T-helper 2 cell (primary cell): ENCODE results near the gene ARHGAP32.
"Not testable (repeated sequence)": the region's sequence is repeated elsewhere in the genome, so short reads cannot be mapped to it uniquely, and the experiment has no call there.

Experiments used
- DNase-seq, 5 experiments: peaks; one replicate each; pipeline versions ENCODE4 v3.0.0 to v3.0.0-alpha.2; 2012 to 2022

Gene ARHGAP32

GRCh38 chr11:129195682-129196081, 3.6 kb upstream of the ARHGAP32 start:
- no peak for DNase-seq

GRCh38 chr11:129191649-129192048, 476 bp downstream of the ARHGAP32 start:
- no peak for DNase-seq

- peak in 1 of 5 experiments; percentile 5 for DNase-seq
Measured at GRCh38 chr11:129190087-129190486, 2.0 kb downstream of the ARHGAP32 start.

DNA sequence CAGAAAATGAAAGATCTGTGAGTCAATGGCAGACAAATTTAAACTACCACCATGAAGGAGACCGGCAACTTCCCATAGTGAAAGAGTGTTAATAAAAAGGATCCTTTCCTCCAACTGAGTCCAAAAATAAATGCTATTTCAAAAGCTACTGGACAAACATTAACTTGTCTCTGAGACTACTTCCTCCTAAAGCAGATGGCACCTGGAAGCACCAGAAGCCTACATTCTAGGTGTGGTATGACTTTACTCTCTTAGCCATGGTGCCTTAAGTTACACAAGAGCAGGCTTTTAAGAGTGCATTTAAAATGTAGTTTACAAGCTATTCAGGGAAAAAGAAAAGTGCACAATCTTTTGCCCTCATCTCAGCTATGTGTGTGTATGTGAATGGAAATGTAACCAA, 2.5 kb downstream of the ARHGAP32 start:
- DNase-seq, result no peak

GRCh38 chr11:129185082-129185481, 7.0 kb downstream of the ARHGAP32 start:
- not testable (repeated sequence) for DNase-seq

- DNase-seq, result no peak
Measured at GRCh38 chr11:129184581-129184980, 7.5 kb downstream of the ARHGAP32 start.

GRCh38 chr11:129167315-129167714, 24.8 kb downstream of the ARHGAP32 start:
- DNase-seq, result no peak

GRCh38 chr11:129163714-129164164, 28.4 kb downstream of the ARHGAP32 start:
- DNase-seq, result no peak

GRCh38 chr11:129157080-129157479, 35.0 kb downstream of the ARHGAP32 start:
- not testable (repeated sequence) for DNase-seq

DNA sequence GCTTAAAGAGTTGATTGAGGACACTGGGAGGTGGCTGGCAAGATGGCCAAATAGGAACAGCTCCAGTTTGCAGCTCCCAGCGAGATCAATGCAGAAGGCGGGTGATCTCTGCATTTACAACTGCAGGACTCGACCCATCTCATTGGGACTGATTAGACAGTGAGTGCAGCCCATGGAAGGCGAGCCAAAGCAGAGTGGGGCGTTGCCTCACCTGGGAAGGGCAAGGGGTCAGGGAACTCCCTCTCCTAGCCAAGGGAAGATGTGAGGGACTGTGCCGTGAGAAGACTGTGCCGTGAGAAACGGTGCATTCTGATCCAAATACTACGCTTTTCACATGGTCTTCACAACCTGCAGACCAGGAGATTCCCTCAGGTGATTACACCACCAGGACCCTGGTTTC, 36.4 kb downstream of the ARHGAP32 start:
- no peak for DNase-seq

DNA sequence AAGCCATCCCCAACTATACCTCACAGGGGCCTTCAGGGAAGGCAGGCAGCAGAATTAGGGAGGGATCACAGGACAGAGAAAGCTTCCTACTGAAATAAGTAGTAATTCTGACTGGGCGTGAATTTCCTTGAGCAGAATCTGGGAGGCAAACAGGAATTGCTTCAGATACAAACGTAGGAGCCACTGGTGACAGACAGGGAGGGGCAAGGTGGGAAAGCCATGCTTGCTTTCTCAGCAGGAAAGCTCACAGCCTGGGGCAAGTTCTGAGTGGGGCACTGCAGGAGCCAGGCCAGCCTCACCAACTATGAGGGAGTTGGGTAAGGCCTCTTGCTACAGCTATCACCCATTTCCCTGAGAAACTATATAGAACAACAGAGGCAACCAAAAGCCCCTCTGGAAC, 43.6 kb downstream of the ARHGAP32 start:
- DNase-seq, result no peak

DNA sequence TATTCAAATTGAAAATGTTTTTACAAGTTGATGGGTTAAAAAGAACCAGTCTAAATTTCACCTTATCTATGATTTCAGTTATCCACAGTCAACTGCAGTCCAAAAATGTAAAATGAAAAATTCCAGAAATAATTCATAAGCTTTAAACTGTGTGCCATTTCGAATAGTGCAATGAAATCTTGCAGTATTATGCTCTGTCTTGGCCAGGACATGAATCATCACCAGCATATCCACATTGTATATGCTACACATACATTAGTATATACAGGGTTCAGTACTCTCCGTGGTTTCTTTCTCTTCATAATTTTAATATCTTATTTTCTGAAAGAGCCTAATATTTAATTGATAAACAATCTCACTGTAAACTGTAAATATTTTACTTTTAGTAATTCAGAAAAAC, 45.9 kb downstream of the ARHGAP32 start:
- DNase-seq, result no peak

GRCh38 chr11:129145276-129145675, 46.8 kb downstream of the ARHGAP32 start:
- no peak for DNase-seq

DNA sequence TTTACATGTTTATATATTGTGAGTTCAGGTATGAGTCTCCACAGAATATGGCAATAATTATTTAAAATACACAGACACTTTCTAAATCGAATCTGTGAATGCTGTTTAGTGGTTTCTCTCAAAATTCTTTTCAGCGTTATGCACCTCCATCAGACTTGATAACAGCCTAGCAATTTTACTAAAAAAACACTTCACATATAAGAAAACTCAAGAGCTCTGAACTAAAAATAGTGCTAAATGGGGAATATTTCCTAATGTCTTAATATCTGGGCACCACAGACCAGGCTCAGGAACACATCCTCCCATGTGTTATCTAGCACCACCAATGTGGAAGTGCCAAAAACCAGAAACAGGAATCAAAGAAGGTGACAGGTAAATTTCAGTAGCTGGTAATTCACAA, 47.9 kb downstream of the ARHGAP32 start:
- DNase-seq, result no peak

GRCh38 chr11:129143335-129143734, 48.8 kb downstream of the ARHGAP32 start:
- no peak for DNase-seq

GRCh38 chr11:129141748-129142523, 50.2 kb downstream of the ARHGAP32 start:
- no peak for DNase-seq

GRCh38 chr11:129131316-129131715, 60.8 kb downstream of the ARHGAP32 start:
- DNase-seq, result no peak

DNA sequence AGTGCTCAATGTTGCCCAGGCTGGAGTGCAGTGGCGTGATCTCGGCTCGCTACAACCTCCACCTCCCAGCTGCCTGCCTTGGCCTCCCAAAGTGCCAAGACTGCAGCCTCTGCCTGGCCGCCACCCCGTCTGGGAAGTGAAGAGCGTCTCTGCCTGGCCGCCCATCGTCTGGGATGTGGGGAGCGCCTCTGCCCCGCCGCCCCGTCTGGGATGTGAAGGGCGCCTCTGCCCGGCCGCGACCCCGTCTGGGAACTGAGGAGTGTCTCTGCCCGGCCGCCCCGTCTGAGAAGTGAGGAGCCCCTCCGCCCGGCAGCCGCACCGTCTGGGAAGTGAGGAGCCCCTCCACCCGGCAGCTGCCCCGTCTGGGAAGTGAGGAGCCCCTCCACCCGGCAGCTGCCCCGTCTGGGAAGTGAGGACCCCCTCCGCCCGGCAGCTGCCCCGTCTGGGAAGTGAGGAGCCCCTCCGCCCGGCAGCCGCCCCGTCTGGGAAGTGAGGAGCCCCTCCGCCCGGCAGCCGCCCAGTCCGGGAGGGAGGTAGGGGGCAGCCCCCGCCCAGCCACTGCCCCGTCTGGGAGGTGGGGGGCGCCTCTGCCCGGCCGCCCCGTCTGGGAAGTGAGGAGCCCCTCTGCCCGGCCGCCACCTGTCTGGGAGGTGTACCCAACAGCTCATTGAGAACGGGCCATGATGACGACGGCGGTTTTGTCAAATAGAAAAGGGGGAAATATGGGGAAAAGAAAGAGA, 63.1 kb downstream of the ARHGAP32 start:
- DNase-seq, result not testable (repeated sequence)

DNA sequence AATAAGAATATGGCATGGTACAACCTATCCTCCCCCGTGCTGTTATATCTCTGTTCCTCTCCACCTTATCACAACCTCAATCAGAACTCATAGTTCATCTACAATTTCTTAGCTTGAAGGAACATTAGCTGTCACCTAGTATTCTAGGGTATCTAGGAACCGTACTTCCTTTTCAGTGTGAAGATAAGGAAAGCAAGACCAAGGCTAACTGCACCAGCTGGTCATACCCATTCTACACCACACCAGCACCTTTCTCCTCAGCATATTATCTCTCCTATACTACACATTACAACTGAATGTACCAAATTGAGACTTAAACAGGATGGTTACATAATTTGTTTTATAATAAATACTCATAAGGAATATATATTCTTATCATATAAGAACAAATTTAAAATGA, 73.1 kb downstream of the ARHGAP32 start:
- no peak for DNase-seq

- peak in 2 of 5 experiments; percentile 28 to 60 for DNase-seq
Measured at GRCh38 chr11:129117595-129118350, 74.4 kb downstream of the ARHGAP32 start.

DNA sequence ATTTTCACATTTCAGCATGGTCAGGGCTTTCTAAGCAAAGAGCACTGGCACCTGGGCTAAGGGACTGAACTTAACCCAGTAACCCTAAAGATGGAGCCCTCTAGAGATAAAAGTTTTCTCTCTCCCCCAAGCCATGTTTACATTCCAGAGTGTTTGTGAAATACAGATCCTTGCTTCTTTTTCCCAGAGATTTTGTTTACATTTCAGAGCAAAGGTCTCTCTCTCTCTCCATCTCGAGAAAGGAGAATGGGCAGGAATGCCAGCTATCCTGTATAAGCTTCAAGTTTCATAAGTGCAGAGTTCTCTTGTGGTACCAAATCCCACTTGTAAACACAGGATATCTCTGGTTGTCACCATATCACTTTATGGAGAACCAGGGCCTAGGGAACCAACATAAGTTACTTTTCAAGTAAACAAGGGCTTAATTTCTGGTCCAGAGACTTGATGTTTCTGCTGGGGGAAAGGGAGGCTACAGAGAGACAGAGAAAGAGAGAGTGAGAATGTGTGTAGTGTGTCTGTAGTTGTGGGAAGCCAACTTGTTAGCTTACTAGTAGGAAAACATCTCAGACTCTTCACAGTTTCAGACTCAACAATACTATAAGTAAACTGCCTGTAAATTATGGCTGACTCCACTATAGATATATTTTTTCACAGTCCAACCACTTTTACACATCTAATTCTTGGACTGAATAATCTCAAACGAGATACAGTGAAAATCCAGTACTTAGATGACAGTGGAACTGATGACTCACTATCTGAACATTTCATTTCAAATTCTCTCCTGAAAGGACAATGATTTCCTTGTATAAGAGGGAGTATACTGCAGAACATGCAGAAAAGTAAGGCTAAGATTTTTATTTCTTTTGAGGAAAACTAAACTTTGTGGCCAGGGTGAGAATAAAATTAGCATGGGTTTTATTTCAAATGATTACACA, 76.2 kb downstream of the ARHGAP32 start:
- DNase-seq, result no peak

DNA sequence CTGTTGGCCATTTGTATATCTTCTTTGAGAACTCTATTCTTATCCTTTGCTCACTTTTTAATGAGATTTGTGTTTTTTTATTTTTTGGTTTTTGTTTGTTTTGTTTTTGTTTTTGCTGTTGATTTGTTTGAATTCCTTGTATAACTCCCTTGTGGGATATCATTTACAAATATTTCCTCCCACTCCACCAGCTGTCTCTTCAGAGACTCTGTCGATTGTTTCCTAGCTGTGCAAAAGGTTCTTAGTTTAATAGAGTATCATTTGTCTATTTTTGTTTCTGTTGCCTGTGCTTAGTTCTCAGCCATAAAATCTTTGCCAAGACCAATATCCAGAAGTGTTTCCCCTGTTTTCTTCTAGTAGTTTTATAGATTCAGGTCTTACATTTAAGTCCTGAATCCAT, 82.4 kb downstream of the ARHGAP32 start:
- no peak for DNase-seq
